IMR-90 (cell line): Measurements from ENCODE around the gene CMTM7. TPM values are rescaled to one million over a fixed set of nuclear protein-coding genes. Genes with fewer than 3 reads are reported as not detected.

ENCODE experiments used
- ATAC-seq: fragments of 200-7000 bp; cut with Tn5 transposase; 2 replicates; pipeline ENCODE4 v1.9.1; 2020; ENCODE audit warnings: low read depth, mild to moderate bottlenecking, moderate library complexity
- BruUV-seq: library from RNA; stranded (reverse); fragments of 400-500 nt; replicated peaks from 2 replicates; lab custom pipeline; 2021; lab: Mats Ljungman, UMichigan
- CTCF ChIA-PET: fragments of 300-600 bp; formaldehyde crosslinking; extraction: SDS; loops from one replicate; lab custom pipeline; 2021; ENCODE audit warnings: antibody characterized with exemption; lab: Yijun Ruan, JAX
- POLR2A ChIA-PET: fragments of 300-600 bp; sonication (Branson Sonifier 250); formaldehyde crosslinking; loops from one replicate; lab custom pipeline; 2022; ENCODE audit warnings: antibody characterized with exemption; ENCODE audit not compliant: unreplicated experiment; lab: Charles Lee
- DNase-seq: peaks from one replicate; pipeline ENCODE4 v3.0.0; 2013
- H2AFZ ChIP-seq: replicated peaks from 2 replicates; pipeline ENCODE3; 2013; ENCODE audit warnings: low read length, mild to moderate bottlenecking; ENCODE audit not compliant: poor library complexity
- H2AK5ac ChIP-seq: 2 replicates; pipeline ENCODE4 v1.6.1; 2013; ENCODE audit warnings: low read depth, low read length, inconsistent platforms
- H2AK9ac ChIP-seq: replicated peaks from 2 replicates; pipeline ENCODE3; 2013; ENCODE audit warnings: mild to moderate bottlenecking, low read depth, low read length, moderate library complexity; ENCODE audit not compliant: poor library complexity
- H2BK120ac ChIP-seq: 2 replicates; pipeline ENCODE4 v1.6.1; 2013; ENCODE audit warnings: low read depth, low read length, inconsistent platforms
- H2BK15ac ChIP-seq: 3 replicates; pipeline ENCODE4 v1.6.1; 2013; ENCODE audit warnings: low read depth, low read length, inconsistent platforms
- H2BK20ac ChIP-seq: 2 replicates; pipeline ENCODE4 v1.6.1; 2013; ENCODE audit warnings: low read depth, mild to moderate bottlenecking, inconsistent platforms, low read length, moderate library complexity
- H2BK5ac ChIP-seq: 2 replicates; pipeline ENCODE4 v1.6.1; 2013; ENCODE audit warnings: mild to moderate bottlenecking, low read depth, low read length, inconsistent platforms; ENCODE audit not compliant: poor library complexity, severe bottlenecking
- H3K14ac ChIP-seq: replicated peaks from 2 replicates; pipeline ENCODE4 v1.6.1; 2013; ENCODE audit warnings: low read depth, low read length, inconsistent platforms
- H3K18ac ChIP-seq: 2 replicates; pipeline ENCODE4 v1.6.1; 2013; ENCODE audit warnings: low read depth, low read length, control low read depth
- H3K23ac ChIP-seq: 2 replicates; pipeline ENCODE4 v1.6.1; 2013; ENCODE audit warnings: low read depth, low read length, inconsistent platforms
- H3K27ac ChIP-seq: 2 replicates; pipeline ENCODE4 v1.5.1; 2013; ENCODE audit warnings: mild to moderate bottlenecking, control low read depth, low read length; ENCODE audit not compliant: insufficient read depth
- H3K27me3 ChIP-seq: 2 replicates; pipeline ENCODE4 v1.6.1; 2013; ENCODE audit warnings: low read length; ENCODE audit not compliant: control insufficient read depth, insufficient read depth
- H3K36me3 ChIP-seq: 2 replicates; pipeline ENCODE4 v1.6.1; 2013; ENCODE audit warnings: low read length, mixed read lengths; ENCODE audit not compliant: control insufficient read depth, insufficient read depth
- H3K4ac ChIP-seq: 2 replicates; pipeline ENCODE4 v1.6.1; 2013; ENCODE audit warnings: low read depth, low read length, inconsistent platforms
- H3K4me1 ChIP-seq: 2 replicates; pipeline ENCODE4 v1.6.1; 2013; ENCODE audit warnings: low read length, mixed read lengths; ENCODE audit not compliant: control insufficient read depth, insufficient read depth
- H3K4me2 ChIP-seq: 2 replicates; pipeline ENCODE4 v1.6.1; 2013; ENCODE audit warnings: low read depth, mild to moderate bottlenecking, control low read depth, low read length, moderate library complexity
- H3K4me3 ChIP-seq: 2 replicates; pipeline ENCODE4 v1.5.1; 2013; ENCODE audit warnings: low read depth, mild to moderate bottlenecking, control low read depth, low read length, moderate library complexity; ENCODE audit not compliant: insufficient read depth
- H3K56ac ChIP-seq: 2 replicates; pipeline ENCODE4 v1.6.1; 2013; ENCODE audit warnings: low read length, inconsistent platforms; ENCODE audit not compliant: insufficient read depth; ENCODE audit errors: extremely low read depth
- H3K79me1 ChIP-seq, 2 experiments: 2 replicates each; pipeline ENCODE4 v1.6.1; 2013; ENCODE audit warnings: low read length in 2 of 2, inconsistent platforms in 1 of 2, low read depth in 1 of 2
- H3K9ac ChIP-seq: 2 replicates; pipeline ENCODE4 v1.6.1; 2013; ENCODE audit warnings: low read depth, low read length, control low read depth
- H3K9me1 ChIP-seq: 2 replicates; pipeline ENCODE4 v1.6.1; 2013; ENCODE audit warnings: low read length, inconsistent platforms; ENCODE audit not compliant: insufficient read depth
- H3K9me3 ChIP-seq: 2 replicates; pipeline ENCODE4 v1.6.1; 2013; ENCODE audit warnings: low read length; ENCODE audit not compliant: control insufficient read depth, insufficient read depth
- H4K20me1 ChIP-seq: 2 replicates; pipeline ENCODE4 v1.6.1; 2013; ENCODE audit warnings: low read length, inconsistent platforms; ENCODE audit not compliant: insufficient read depth
- H4K5ac ChIP-seq: 2 replicates; pipeline ENCODE4 v1.6.1; 2013; ENCODE audit warnings: mild to moderate bottlenecking, low read depth, low read length, control low read depth
- H4K8ac ChIP-seq, 2 experiments: 2 replicates each; pipeline ENCODE4 v1.6.1; 2013; ENCODE audit warnings: low read depth in 2 of 2, low read length in 2 of 2, control low read depth in 1 of 2, inconsistent platforms in 1 of 2
- H4K91ac ChIP-seq: 2 replicates; pipeline ENCODE4 v1.6.1; 2013; ENCODE audit warnings: low read depth, low read length, inconsistent platforms; ENCODE audit not compliant: insufficient read depth
- CEBPB ChIP-seq: IDR thresholded peaks from 2 replicates; pipeline ENCODE4 v1.6.1; 2012; ENCODE audit warnings: low read depth, low read length, improper control_type of control experiment
- ELK1 ChIP-seq: fragments of 150-350 bp; IDR thresholded peaks from 2 replicates; pipeline ENCODE4 v1.6.1; 2016; ENCODE audit warnings: low read depth, mild to moderate bottlenecking, low read length, moderate library complexity, borderline replicate concordance
- FOS ChIP-seq: fragments of 150-350 bp; IDR thresholded peaks from 2 replicates; pipeline ENCODE4 v1.6.1; 2016; ENCODE audit warnings: low read depth, low read length
- MAFK ChIP-seq: IDR thresholded peaks from 2 replicates; pipeline ENCODE4 v1.6.1; 2012; ENCODE audit warnings: low read depth, low read length, improper control_type of control experiment
- MXI1 ChIP-seq: IDR thresholded peaks from 2 replicates; pipeline ENCODE4 v1.6.1; 2012; ENCODE audit warnings: low read depth, mild to moderate bottlenecking, low read length, moderate library complexity, borderline replicate concordance
- NFE2L2 ChIP-seq: fragments of 150-350 bp; IDR thresholded peaks from 2 replicates; pipeline ENCODE4 v1.6.1; 2016; ENCODE audit warnings: low read depth, mild to moderate bottlenecking, low read length
- POLR2A ChIP-seq: IDR thresholded peaks from 2 replicates; pipeline ENCODE4 v1.6.1; 2012; ENCODE audit warnings: mild to moderate bottlenecking, low read depth, low read length
- RAD21 ChIP-seq: IDR thresholded peaks from 2 replicates; pipeline ENCODE4 v1.6.1; 2012; ENCODE audit warnings: low read length, improper control_type of control experiment
- RCOR1 ChIP-seq: IDR thresholded peaks from 2 replicates; pipeline ENCODE4 v1.6.1; 2012; ENCODE audit warnings: mild to moderate bottlenecking, low read length, improper control_type of control experiment; ENCODE audit not compliant: insufficient replicate concordance
- SMC3 ChIP-seq: fragments of 150-350 bp; IDR thresholded peaks from 2 replicates; pipeline ENCODE4 v1.6.1; 2016; ENCODE audit warnings: low read depth, mild to moderate bottlenecking, antibody characterized with exemption, low read length, moderate library complexity
- WGBS, 2 experiments: methylation state at CpG; one replicate each; pipeline versions ENCODE4 v1.1.5 to v1.1.7; 2013; ENCODE audit warnings: missing lambda C conversion rate in 2 of 2; ENCODE audit not compliant: insufficient read length in 1 of 2; ENCODE audit errors: extremely low coverage in 2 of 2; 5-methylcytosine and 5-hydroxymethylcytosine counted together
- dilution Hi-C: fragments of 300-500 bp; cut with HindIII; formaldehyde crosslinking; loops from one replicate; pipeline ENCODE4 v1.14.3; 2018; ENCODE audit warnings: low sequenced_read_pairs; ENCODE audit not compliant: unreplicated experiment
- in situ Hi-C: fragments of 300-500 bp; cut with MboI; formaldehyde crosslinking; loops from 3 replicates; pipeline ENCODE4 v1.14.3; 2019; ENCODE audit warnings: low sequenced_read_pairs, inconsistent platforms, mixed read lengths
- intact Hi-C: fragments of 100-400 bp; cut with micrococcal nuclease; formaldehyde crosslinking; loops from 2 replicates; pipeline ENCODE4 v1.10.0; 2022
- polyA plus RNA-seq, 3 experiments: library from polyadenylated mRNA; depleted of rRNA; stranded (reverse); fragments of >200 nt; gene quantifications; 2 replicates each; pipeline ENCODE4 v1.2.3, GENCODE V29; 2012; ENCODE audit warnings: low replicate concordance in 1 of 3
- total RNA-seq: library from RNA; depleted of rRNA; stranded (reverse); fragments of >200 nt; gene quantifications from 2 replicates; pipeline ENCODE4 v1.2.3, GENCODE V29; 2012

The CMTM7 gene
- total and polyA plus RNA-seq, 2 of the 4 experiments (the other 2 are of a cell fraction) = 3.4 to 31.4 TPM

- Histone ChIP-seq H3K4me1 (peaks cover 20% of the 10 kb centered on the region), H3K4me2 (no peak overlapping the region), H3K23ac (no peak overlapping the region), H2BK120ac (no peak overlapping the region), H2BK5ac (no peak overlapping the region), H4K8ac (no peak overlapping the region), H3K27me3 (no peaks in the 10 kb centered on the region), H2AK5ac (no peak overlapping the region), H3K27ac (no peak overlapping the region), H3K4me3 (no peak overlapping the region), H2AFZ (no peak overlapping the region), H4K91ac (no peak overlapping the region), H3K9me1 (peaks cover 22% of the 10 kb centered on the region), H3K79me1 (peaks cover 10 to 58% of the 10 kb centered on the region in 2 experiments; a peak in 3 of 4 replicates), H4K5ac (no peak overlapping the region), H3K14ac (no peak overlapping the region), H4K20me1 (peaks cover 13% of the 10 kb centered on the region; the same call in 1 of the 2 replicates), H2AK9ac (no peak overlapping the region), H3K9ac (no peak overlapping the region), H3K56ac (no peak overlapping the region), H3K9me3 (no peaks in the 10 kb centered on the region), H3K4ac (no peak overlapping the region), H2BK20ac (no peak overlapping the region), H2BK15ac (no peak overlapping the region), H3K36me3 (no peaks in the 10 kb centered on the region), H3K18ac (no peak overlapping the region)
- no TSS peak for BruUV-seq
- ATAC-seq (no peak), DNase-seq (no peak)
- in situ Hi-C loops = no loop called here
- intact Hi-C loops = no loop called here
- dilution Hi-C loops = no loop called here
- ChIA-PET POLR2A (no interaction called here), CTCF (interaction anchor here (0.6 to 0.7 kb wide), 3 partner anchors 15 to 1971 kb away, joined by 3 read pairs; no protein-coding TSS in a partner anchor)
- WGBS, 2 experiments = 90% methylated on average over 1 of the region's 9 CpGs; no CpG with 5 or more reads in 1 of the 2 experiments
- no peak for TF ChIP-seq RCOR1
- no peak for TF ChIP-seq CEBPB
- no peak for TF ChIP-seq SMC3
- TF ChIP-seq ELK1 = no peak
- TF ChIP-seq FOS = no peak
- no peak for TF ChIP-seq POLR2A
- TF ChIP-seq MAFK = no peak
- TF ChIP-seq RAD21 = no peak
- TF ChIP-seq MXI1 = no peak
- TF ChIP-seq NFE2L2 = no peak
Measured at GRCh38 chr3:32424581-32425250, 33.1 kb downstream of the CMTM7 start.
